GM15510 (cell line): ENCODE measurements around the gene CD99.

Experiments
- POLR2A ChIP-seq: IDR thresholded peaks from 3 replicates; pipeline ENCODE4 v1.6.1; 2011; ENCODE audit warnings: borderline replicate concordance; ENCODE audit not compliant: insufficient read length; ENCODE audit errors: extremely low read depth

The CD99 gene

DNA sequence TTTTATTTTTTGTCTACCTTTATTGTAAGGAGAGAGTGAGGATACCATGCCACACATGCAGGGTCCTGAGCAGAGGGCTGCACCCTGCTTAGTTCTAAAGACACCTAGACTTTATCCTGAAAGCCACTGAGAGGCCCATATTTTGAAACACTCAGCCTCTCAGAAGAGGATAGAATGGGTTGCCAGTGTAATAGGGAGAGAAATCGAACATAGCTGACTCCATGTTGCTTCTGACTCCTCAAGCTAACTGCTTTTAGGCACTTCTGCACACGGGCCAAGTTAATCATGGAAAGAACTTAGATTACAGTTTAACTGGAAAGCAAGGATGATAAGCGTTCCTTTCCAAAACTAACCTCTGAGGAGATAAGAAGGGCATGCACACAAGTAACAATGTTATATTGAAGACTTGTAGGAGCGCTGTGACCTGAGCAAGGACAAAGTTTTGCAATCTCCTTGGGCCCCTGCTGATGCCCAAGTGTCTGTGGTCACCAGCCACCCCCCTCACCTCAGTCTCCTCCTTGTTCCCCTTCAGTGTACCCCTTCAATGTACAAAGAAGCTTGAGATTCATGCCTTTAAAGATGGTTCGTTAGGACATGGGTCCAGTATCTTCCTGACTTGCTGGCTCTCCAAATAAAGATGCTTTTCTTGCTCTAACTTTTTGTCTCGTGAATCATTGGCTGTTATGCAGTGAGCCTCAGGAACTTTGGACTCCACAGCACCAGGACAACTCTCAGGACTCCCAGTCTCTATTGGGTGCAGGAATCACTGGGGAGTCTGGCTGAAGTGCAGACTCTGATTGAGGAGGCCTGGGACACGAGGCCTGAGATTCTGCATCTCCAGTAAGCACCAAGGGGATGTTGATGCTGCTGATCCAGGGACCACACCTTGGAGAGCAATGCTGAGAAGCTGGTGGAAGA is 25.4 kb upstream of the CD99 start:
- no peak for TF ChIP-seq POLR2A

DNA sequence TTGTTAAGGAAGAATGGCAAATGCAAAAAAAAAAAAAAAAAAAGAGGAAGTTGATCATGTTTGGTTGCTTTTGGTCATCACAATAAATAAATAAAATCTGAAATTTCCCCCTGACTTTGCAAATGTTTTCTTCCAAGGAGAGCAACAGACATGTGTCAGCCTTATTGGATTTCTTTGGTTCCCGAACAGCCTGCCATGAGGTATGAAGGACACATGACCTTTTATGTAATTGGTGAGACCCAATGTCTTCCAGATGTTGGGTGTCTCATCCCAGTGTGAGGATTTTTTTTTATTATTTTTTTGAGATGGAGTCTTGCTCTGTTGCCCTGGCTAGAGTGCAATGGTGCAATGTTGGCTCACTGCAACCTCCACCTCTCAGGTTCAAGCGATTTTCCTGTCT is 24.6 kb upstream of the CD99 start:
- TF ChIP-seq POLR2A = no peak

DNA sequence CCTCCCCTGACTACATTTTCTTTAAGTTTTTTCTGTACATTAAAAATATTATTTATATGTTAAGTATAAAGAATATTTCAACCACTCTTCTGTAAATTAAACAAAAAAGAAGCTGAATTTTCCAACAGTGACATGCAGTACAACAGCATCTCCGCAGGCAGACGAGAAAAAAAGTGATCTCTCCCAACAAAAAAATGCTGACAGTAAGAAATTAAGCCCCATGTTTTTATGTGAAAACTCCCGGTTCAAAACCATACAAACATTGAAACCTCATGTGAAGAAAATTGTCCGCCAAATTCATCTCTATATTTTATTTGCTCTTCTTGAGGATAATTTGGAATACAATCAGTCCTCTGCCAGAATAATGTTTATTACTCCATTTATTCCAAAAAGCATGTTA is 20.1 kb upstream of the CD99 start:
- no peak for TF ChIP-seq POLR2A

DNA sequence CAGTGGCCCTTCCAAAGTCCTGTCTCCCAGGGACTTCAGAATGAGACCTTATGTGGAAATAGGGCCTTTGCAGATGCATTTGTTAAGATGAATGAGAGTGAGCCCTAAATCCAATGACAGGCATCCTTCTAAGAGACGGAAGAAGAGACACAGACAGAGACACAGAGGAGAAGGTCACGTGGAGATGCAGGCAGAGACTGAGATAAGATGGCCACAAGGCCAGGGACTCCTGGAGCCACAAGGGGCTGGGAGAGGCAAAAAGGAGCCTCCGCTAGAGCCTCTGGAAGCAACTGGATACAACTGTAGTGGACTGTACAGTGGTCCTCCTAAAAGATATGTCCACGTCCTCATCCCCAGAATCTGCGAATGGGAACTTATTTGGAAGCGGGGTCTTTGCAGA is 19.0 kb upstream of the CD99 start:
- no peak for TF ChIP-seq POLR2A

DNA sequence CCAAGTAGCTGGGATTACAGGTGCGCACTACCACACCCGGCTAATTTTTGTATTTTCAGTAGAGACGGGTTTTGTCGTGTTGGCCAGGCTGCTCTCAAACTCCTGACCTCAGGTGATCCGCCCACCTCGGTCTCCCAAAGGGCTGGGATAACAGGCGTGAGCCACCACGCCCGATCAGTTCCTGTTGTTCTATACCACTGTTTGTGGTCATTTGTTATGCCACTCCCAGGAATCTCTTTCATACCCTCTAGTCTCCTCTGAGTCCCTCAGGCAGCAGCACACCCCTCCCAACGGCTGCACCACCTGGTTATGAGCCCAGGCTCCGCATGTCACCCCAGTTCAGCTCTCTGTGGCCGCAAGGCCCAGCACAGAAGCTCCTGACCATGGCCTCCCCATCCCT is 17.5 kb upstream of the CD99 start:
- TF ChIP-seq POLR2A = no peak

DNA sequence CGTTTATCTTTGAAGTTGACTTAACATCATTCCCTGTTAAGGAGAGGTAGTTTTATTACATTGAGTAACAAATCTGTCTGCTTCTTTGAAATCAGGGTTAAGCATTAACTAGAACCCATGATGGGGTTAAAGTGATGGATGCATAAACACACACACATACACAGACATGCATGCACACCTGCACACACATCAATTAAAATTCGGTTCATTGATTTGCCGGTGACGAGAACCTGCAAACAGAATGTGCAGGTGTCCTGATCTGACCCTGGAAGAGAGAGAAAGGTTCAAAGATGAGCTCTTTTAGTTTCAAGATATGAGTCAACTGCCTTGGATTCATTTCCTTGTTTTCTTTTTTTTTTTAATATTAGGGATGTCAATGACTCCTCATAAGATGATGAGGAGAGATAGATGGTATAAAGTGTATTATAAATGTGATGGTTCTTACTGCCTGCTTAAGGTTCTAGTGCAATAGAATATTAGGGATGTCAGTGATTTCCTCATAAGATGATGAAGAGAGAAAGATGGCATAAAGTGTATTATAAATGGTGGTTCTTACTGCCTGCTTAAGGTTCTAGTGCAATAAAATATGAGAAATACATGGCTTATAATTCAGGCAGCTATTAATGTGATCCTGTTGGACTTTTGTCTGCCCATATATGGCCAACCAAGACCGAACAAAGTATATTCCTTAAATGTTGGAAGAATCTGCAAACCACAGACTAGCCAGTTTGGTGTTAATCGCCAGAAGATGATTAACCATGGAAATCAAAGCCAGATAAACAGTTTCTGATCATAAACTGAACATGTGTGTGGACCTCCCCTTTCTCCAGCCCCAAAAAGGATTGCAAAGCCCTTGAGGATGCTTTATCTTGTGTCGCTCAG is 14.1 kb upstream of the CD99 start:
- TF ChIP-seq POLR2A = no peak

DNA sequence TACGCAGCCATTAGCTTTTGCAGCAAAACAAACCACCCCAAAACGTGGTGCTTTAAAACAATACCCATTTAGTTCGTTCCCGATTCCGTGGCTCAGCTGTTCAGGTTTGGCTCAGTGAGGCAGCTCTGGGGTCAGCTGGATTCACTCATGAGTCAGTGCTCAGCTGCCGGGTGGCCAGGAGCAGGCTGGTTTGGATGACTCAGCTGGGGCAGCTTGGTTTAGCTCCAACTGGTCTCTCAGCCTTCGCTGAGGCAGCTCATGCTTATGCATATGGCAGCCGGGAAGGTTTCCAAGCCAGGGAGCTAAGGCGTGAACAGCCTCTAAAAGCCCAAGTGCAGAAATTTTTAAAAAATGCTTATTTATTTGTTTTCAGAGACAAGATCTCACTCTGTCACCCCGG is 13.3 kb upstream of the CD99 start:
- no peak for TF ChIP-seq POLR2A

DNA sequence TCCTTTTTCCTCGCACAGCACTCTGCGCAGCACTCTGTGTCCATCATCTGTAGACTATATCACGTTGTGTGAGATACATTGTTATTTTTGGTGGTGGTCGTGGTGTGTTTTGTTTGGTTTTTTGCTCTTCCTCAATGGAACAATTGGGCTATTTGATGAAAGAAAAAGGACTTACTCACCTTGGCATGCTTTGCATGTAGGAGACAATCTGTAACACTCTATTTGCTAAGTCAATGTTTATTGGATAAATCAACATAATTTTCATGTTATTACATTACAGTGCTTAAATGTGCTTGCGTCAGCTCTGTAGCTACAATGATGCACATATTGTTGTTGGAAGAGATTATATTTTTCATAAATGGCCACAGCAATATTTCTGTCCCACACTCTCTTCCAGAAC is 12.5 kb upstream of the CD99 start:
- TF ChIP-seq POLR2A = no peak

DNA sequence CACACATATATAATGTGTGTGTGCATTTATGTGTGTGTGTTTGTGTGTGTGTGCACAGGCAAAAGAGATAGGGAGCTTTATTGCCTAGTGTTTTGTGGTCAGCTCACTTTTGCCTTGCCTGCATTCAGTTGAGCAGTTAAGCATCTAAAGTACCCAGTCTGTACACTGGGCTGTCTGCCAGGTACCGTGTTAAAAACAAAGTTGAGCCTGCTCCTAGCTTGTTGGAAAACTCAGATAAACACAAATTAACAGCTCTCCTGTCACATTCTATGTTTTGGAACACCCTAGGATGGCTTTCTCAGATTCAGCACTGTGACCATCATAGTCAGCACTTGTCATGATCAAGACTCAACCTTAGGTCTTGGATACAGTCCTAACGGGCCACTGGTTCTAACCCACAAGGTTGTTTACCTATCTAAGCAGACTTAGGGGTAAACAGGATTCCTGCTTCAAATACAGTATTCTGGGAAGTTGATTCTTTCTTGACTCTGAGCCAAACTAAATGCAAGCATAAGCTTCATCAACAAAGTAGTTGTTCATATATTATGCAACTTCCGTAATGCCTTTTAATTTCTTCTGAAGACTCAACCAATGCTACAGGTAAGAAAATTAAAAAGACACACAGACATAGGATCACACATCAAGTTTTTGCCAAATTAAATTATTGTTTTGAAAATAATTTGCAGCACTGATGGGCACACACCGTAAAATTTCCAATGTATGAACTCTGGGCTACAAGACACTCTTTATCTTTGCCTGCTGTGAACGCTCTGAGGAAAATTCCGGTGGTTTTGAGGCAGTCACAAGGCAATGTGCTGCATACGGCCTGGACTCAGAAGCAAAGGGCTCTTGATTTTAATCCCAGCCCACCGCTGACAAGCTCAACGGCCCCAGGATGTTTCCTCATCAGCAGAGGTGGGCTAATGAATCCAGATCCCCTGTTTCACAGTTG is 11.3 kb upstream of the CD99 start:
- TF ChIP-seq POLR2A = no peak

DNA sequence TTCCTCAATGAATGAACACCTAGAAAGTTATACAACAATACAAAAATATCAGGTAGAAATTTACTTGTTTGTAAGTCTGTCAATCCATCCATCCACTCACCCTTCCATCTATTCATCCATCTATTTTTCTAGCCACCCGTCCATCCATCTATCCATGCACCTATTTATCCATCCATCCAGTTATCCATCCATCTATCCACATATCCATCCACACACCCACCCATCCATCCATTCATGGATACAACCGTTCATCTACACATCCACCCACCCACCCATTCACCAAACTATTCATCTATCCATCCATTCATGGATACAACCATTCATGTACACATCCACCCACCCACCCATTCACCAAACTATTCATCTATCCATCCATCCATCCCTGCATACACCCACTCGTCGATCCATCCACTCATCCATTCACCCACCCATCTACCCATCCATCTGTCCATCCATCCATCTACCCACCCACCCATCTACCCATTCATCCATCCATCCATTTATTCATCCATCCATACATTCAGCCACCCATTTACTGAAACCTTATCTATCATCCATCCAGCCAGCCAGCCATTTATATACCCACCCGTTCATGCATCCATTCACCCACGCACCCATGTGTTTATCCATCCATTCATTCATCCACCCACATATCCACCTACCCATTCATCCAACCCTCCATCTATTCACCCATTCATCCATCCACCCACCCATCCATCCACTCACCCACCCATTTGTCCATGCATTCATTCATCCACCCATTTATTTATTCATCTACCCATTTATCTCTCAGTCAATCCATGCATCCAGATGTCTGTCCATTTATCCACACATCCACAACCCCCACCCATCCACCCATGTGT is 10.4 kb upstream of the CD99 start:
- no peak for TF ChIP-seq POLR2A

DNA sequence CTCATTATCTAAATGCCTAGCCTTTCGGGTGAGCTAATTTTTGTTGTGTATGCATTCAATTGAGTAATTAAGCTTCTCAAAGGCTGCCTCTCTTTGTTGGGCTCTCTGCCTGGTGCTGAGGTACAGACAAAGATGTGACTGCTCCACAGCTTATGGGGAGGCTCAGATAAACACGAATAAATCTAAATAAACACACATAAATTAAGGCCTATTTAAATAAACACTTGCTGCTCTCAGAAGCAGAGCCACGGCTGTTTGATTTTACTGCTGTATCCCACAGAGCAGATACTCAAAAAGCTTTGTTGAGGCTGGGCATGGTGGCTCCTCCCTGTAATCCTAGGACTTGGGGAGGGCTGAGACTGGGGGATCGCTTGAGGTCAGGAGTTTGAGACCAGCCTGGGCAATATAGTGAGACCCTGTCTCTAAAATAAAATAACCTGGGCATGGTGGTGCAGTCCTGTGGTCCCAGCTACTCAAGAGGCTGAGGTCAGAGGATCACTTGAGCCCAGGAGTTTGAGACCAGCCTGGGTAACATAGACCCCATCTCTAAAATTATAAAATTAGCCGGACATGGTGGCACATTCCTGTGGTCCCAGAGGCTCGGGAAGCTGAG is 8.4 kb upstream of the CD99 start:
- no peak for TF ChIP-seq POLR2A

DNA sequence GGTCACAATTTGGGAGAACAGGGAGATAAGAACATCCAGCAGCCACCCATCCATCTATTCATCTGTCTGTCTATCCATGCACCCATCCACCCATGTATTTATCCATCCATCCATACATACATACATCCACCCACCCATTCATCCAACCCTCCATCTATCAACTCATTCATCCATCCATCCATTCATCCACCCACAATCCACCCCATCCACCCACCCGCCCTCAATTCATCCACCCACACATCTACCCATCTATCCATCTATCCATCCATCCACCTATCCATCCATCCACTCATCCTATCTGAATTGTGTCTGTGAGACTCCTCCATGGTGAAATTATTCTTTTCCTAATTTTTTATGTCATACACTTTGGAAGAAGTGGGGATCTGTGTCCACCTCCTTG is 6.8 kb upstream of the CD99 start:
- TF ChIP-seq POLR2A = no peak

DNA sequence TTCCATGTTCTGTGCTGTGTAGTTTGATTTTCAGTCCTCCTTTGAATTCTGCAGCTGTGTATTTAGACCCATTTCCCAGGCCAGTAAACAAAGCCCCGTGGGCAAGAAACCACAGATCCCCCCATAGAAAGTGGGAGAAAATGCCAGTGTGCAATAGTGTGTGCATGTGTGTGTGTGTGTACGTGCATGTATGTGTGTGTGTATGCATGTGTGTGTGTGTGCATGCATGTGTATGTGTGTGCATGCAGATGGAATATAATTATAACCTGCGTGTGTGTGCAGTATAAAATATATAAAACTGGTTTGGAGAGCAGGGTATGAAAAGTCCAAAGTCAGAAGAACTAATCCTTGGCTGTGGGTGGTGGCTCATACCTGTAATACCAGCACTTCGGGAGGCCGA is 5.2 kb upstream of the CD99 start:
- no peak for TF ChIP-seq POLR2A
